Measurements from ENCODE around the gene C1orf198.

DNA sequence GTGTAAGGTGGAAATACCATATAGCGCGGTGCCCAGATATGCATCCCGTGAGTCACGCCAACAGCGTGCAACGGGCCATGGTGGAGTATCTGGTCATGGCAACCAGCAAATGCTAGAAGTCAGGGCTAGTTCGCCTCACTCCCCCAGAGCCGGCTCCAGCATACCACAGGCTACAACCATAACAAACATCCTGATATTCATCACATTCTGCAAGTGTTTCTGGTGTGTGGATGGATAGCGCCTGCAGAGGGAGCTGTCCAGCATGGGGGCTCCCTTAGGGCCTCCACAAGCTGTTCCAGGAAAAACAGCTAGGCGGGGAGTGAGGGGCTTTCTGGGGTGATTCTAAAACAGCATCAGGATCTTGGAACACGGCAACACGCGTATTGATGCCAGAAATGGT lies 6.8 kb downstream of the C1orf198 start:
- TF ChIP-seq, protein P1, sequence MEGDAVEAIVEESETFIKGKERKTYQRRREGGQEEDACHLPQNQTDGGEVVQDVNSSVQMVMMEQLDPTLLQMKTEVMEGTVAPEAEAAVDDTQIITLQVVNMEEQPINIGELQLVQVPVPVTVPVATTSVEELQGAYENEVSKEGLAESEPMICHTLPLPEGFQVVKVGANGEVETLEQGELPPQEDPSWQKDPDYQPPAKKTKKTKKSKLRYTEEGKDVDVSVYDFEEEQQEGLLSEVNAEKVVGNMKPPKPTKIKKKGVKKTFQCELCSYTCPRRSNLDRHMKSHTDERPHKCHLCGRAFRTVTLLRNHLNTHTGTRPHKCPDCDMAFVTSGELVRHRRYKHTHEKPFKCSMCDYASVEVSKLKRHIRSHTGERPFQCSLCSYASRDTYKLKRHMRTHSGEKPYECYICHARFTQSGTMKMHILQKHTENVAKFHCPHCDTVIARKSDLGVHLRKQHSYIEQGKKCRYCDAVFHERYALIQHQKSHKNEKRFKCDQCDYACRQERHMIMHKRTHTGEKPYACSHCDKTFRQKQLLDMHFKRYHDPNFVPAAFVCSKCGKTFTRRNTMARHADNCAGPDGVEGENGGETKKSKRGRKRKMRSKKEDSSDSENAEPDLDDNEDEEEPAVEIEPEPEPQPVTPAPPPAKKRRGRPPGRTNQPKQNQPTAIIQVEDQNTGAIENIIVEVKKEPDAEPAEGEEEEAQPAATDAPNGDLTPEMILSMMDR (IDR thresholded peaks at IDR 0.05): no peak
- no peak for TF ChIP-seq POLR2A (IDR thresholded peaks at IDR 0.05)

All from breast epithelium (tissue), 3 donors.